CD4-positive, alpha-beta T cell treated with Interferon gamma for 1 hour (primary cell): ENCODE results near the gene WBP11.
"Not testable (repeated sequence)": the region's sequence is repeated elsewhere in the genome, so short reads cannot be mapped to it uniquely, and the experiment has no call there.

ENCODE experiments used
- DNase-seq: peaks from one replicate; pipeline ENCODE4 v3.0.0-alpha.2; 2020

Gene WBP11

GRCh38 chr12:14770496-14771461, 32.5 kb downstream of the WBP11 start:
- DNase-seq: peak; percentile 95

- peak; percentile 91 for DNase-seq
Measured at GRCh38 chr12:14769969-14770495, 33.2 kb downstream of the WBP11 start.

- no peak for DNase-seq
Measured at GRCh38 chr12:14769466-14769968, 33.8 kb downstream of the WBP11 start.

DNA sequence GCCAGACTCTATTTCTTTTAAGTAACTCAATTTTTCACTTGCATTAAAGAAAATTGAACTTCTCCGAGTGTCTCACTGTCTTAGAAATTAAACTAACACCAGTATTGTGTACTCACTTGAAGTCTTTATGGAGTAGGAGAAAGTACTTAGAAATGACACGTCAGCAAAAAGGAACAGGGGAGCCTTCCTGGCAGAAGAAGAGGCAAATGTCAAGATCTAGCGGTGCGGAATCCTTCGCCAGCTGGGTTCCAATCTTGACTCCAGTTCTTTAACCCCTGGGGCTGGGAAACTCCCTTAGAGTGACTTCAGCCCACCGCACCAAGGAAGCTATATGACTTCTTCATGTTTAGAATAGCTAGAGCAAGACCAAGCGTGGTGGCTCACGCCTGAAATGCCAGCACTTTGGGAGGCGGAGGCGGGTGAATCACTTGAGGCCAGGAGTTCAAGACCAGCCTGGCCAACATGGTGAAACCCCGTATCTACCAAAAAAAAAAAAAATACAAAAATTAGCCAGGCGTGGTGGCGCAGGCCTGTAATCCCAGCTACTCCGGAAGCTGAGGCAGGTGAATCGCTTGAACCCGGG, 34.4 kb downstream of the WBP11 start:
- DNase-seq: peak; percentile 31

GRCh38 chr12:14767617-14768016, 35.7 kb downstream of the WBP11 start:
- DNase-seq: no peak

- no peak for DNase-seq
Measured at GRCh38 chr12:14766649-14767215, 36.5 kb downstream of the WBP11 start.

DNA sequence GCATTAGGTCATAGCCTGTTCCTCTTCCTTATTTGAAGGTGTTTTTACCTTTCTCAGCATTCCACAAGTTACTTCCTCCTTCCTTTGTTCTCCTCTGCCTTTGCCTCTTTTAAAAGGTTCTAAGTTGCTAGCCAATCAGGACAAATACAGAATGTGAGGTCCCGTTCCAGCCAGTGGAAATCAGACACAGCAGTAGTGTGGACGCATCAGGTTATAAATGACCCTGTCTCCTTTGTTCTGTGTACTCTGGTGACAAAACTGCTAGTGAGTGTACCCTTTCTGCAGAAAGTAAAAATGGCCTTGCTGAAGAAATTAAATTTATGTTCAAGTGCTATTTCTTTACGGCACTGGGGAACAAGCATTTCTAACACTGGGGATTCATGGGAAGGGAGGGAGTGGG, 37.3 kb downstream of the WBP11 start:
- not testable (repeated sequence) for DNase-seq

DNA sequence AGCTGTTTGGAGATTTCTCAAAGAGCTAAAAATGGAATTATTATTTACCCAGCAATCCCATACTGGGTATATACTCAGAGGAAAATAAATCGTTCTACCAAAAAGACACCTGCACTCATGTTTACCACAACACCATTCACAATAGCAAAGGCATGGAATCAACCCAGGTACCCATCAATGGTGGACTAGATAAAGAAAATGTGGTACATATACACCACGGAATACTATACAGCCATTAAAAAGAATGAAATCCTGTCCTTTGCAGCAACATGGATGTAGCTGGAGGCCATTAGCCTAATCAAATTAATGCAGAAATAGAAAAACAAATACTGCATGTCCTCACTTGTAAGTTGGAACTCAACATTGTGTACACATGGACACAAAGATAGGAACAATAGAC, 37.9 kb downstream of the WBP11 start:
- no peak for DNase-seq

DNA sequence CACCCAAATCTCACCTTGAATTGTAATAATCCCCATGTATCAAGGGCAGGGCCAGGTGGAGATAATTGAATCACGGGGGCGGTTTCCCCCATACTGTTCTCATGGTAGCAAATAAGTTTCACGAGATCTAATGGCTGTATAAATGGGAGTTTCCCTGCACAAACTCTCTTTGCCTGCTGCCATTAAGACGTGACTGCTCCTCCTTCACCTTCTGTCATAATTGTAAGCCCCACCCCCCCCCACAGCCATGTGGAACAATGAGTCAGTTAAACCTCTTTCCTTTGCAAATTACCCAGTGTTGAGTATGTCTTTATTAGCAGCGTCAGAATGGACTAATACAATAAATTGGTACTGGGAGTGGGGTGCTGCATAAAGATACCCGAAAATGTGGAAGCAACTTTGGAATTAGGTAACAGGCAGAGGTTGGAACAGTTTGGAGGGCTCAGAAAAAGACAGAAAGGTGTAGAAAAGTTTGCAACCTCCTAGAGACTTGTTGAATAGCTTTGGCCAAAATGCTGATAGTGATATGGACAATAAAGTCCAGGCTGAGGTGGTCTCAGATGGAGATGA, 43.5 kb downstream of the WBP11 start:
- DNase-seq: not testable (repeated sequence)

DNA sequence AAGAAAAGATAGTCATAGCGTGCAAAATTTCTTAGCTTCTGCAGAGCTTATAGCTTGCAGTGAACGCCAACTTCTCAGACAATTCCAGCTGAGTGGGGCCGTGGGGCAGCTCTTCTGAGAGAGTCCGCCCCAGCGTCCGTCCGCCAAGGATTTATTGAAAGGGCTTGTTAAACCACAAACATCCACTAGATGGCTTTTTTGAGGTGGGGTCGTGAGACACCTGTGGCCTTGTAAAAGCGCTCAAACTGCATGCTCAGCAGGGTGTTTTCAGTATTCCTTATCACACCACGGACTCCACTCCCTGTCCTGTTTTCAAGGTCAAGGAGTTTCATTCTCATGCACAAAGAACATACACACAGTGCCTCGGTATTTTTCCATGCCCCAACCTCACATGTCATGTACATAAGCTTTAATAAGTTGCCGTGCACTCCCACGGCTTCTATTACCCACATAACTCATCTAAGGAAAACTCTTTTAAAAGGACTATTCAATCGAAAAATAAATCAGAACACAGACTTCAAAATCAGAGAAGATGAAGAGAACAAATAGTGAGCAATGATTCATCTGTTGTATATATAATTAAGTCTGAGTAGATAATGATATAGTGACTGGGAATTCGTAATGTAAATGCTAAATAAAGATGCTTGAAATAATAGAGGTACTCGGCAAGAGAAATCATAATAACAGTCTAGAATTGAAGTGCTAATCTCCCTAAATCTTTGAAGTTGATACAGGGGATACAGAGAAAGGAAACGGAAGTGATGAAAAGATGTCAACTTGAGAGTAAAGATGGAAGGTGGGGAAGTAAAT, 46.7 kb downstream of the WBP11 start:
- no peak for DNase-seq

DNA sequence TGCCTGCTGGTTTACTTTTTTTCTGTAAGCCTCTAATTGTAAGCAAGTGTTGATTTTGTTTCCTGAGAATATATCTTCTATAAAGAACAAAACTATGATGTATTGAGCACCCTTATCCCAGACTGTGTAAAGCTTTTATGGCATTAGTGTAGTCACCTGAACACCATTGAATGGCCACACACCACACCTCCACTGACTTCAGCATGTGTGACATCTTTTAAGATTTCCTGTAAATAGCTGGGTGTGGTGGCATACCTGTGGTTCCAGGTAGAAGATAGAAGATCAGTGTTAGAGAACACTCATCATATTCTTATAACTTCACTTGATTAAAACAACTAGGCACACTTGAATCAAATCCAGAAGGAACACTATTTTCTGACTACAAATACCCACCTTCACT, 51.3 kb downstream of the WBP11 start:
- DNase-seq: no peak

GRCh38 chr12:14743061-14743460, 60.2 kb downstream of the WBP11 start:
- no peak for DNase-seq

- no peak for DNase-seq
Measured at GRCh38 chr12:14741942-14742341, 61.3 kb downstream of the WBP11 start.

DNA sequence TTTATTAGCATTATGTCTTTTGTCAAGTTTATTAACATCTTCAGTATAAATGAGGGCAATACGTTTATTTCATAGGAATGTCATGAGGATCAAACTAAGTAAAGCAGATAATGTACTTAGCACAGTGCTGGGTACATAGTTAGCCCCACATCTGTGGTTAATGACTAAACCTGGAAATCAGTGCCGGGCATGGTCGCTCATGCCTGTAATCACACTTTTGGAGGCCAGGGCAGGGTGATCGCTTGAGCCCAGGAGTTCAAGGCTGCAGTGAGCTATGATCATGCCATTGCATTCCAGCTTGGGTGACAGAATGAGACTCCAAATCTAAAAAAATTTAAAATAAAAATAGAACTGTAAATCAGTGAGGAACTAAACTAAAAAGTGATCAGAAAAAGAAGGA, 62.1 kb downstream of the WBP11 start:
- no peak for DNase-seq

DNA sequence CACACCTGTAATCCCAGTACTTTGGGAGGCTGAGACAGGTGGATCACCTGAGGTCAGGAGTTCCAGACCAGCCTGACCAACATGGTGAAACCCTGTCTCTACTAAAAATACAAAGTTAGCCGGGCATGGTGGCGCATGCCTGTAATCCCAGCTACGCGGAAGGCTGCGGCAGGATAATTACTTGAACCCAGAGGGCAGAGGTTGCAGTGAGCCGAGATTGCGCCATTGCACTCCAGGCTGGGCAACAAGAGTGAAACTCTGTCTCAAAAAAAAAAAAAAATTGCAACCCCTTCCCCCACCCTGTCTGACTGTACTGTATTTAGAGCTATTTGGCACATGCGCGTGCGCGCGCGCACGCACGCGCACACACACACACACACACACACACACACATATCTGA, 66.8 kb downstream of the WBP11 start:
- not testable (repeated sequence) for DNase-seq
